CD4-positive, alpha-beta T cell (primary cell): ENCODE measurements around the gene GPC1. TPM values are rescaled to one million over a fixed set of nuclear protein-coding genes. Genes with fewer than 3 reads are reported as not detected.

Experiments used
- ATAC-seq: fragments of 200-7000 bp; cut with Tn5 transposase; one replicate; pipeline ENCODE4 v1.10.0; 2022; ENCODE audit warnings: mild to moderate bottlenecking; ENCODE audit not compliant: poor library complexity
- CTCF ChIA-PET: fragments of 350-600 bp; sonication (Branson Sonifier 250); formaldehyde crosslinking; loops from one replicate; lab custom pipeline; 2021; ENCODE audit warnings: antibody characterized with exemption, inconsistent platforms; lab: Charles Lee
- POLR2A ChIA-PET: fragments of 350-600 bp; sonication (Branson Sonifier 250); formaldehyde crosslinking; loops from one replicate; lab custom pipeline; 2021; ENCODE audit warnings: antibody characterized with exemption, inconsistent platforms; lab: Charles Lee
- DNase-seq, 14 experiments: peaks; one replicate each; pipeline ENCODE4 v3.0.0-alpha.2; 2013 to 2020; ENCODE audit warnings: mixed read lengths in 2 of 14
- H3K27ac ChIP-seq, 2 donors: one replicate each; pipeline versions ENCODE4 v1.5.1 to v1.7.0; 2013; ENCODE audit warnings: low read length in 2 of 2, low read depth in 1 of 2, mild to moderate bottlenecking in 1 of 2
- H3K27me3 ChIP-seq, 2 experiments: 1 replicate in 1 of 2; 2 replicates in 1 of 2; pipeline versions ENCODE4 v1.6.1 to v1.7.0; 2013; ENCODE audit warnings: low read length in 2 of 2, control low read depth in 1 of 2, mild to moderate bottlenecking in 1 of 2, moderate library complexity in 1 of 2; ENCODE audit not compliant: insufficient read depth in 2 of 2, control insufficient read depth in 1 of 2
- H3K36me3 ChIP-seq: one replicate; pipeline ENCODE4 v1.6.1; 2013; ENCODE audit warnings: low read length, control low read depth; ENCODE audit not compliant: insufficient read depth
- H3K4me1 ChIP-seq: one replicate; pipeline ENCODE4 v1.6.1; 2013; ENCODE audit warnings: low read length, control low read depth; ENCODE audit not compliant: insufficient read depth
- H3K4me3 ChIP-seq: one replicate; pipeline ENCODE4 v1.5.1; 2013; ENCODE audit warnings: mild to moderate bottlenecking, low read length, moderate library complexity
- H3K9me3 ChIP-seq, 2 experiments: 1 replicate in 1 of 2; 2 replicates in 1 of 2; pipeline versions ENCODE4 v1.6.1 to v1.7.0; 2013; ENCODE audit warnings: low read length in 2 of 2, mild to moderate bottlenecking in 2 of 2, control low read depth in 1 of 2, moderate library complexity in 1 of 2; ENCODE audit not compliant: control insufficient read depth in 1 of 2, insufficient read depth in 1 of 2
- H3K27ac Mint-ChIP-seq: one replicate; pipeline ENCODE4 v1.8.0; 2020; ENCODE audit warnings: mixed read lengths
- H3K27me3 Mint-ChIP-seq: one replicate; pipeline ENCODE4 v1.8.0; 2021; ENCODE audit warnings: mixed read lengths
- H3K36me3 Mint-ChIP-seq: one replicate; pipeline ENCODE4 v1.8.0; 2021; ENCODE audit warnings: low read depth, mixed read lengths
- H3K4me1 Mint-ChIP-seq: one replicate; pipeline ENCODE4 v1.8.0; 2021; ENCODE audit warnings: low read depth, mixed read lengths
- H3K4me3 Mint-ChIP-seq: one replicate; pipeline ENCODE4 v1.8.0; 2020; ENCODE audit warnings: mild to moderate bottlenecking, mixed read lengths
- H3K9me3 Mint-ChIP-seq: one replicate; pipeline ENCODE4 v1.8.0; 2020; ENCODE audit warnings: mixed read lengths
- intact Hi-C, 2 experiments: fragments of 100-400 bp; cut with DNase I in 1 of 2; cut with micrococcal nuclease in 1 of 2; formaldehyde crosslinking; loops; one replicate each; pipeline versions ENCODE4 v1.15.1 to v1.9.0; 2023 to 2025; cut with DNase I, micrococcal nuclease
- total RNA-seq, 174 experiments: library from RNA in 2 of 174; stranded (reverse) in 2 of 174; gene quantifications; one replicate each; pipeline ENCODE4 v1.2.3 and lab custom pipeline; 2021 to 2026
- TF ChIP-seq, protein P1 (sequence below): fragments of 200-600 bp; IDR thresholded peaks from one replicate; pipeline ENCODE4 v1.8.0; 2022; ENCODE audit warnings: antibody characterized with exemption, mild to moderate bottlenecking

The GPC1 gene
- total RNA-seq, 2 experiments from 2014 or later, result 0.58 to 0.98 TPM

DNA sequence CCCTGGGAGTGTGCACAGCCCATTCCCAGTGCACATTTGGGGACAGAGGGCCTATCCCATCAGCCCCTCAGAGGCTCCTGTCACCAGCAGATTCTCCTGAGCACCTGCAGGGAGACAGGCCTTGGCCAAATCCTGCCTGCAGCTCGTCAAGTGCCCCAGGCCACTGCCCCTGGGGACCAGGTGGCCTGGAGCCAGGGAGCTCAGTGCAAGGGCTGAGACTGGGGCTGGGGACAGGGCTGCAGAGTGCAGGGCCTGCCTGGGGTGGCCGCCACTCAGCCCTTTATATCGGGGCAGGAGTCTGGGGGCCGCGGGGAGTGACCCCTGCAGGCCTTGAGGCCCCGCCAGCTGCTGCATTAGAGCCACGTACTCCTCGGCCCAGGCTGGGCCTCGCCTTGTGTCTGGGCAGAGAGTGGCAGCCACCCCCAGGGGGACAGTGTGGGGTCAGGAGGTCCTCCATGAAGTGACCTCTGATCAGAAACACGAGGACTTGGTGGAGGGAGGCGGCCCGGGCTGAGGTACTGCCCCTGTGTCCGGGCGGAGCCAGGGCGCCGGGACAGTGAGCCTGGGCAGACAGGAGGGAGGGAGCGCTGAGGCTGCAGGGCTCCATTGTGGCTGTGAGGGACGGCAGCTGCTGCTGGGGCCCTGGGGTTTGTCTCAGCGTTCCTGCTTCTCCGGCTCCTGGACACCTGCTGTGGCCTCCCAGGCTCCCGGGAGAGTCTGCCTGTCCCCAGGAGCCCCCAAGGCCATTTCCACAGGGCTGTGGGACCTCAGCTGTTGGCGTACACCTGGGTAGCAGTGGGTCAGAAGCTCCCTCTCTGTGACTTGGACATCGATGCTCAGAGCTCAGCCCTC lies 24.2 kb downstream of the GPC1 start:
- ChIA-PET POLR2A (no interaction called here), CTCF (no interaction called here)
- H3K4me1 Mint-ChIP-seq, result peaks cover 4% of the 10 kb centered on the region
- peaks cover 14% of the 10 kb centered on the region for H3K27me3 Mint-ChIP-seq
- Histone ChIP-seq H3K4me3 (no peak overlapping the region), H3K9me3 (peaks cover 0 to 23% of the 10 kb centered on the region in 2 experiments), H3K4me1 (peaks cover 4% of the 10 kb centered on the region), H3K27me3 (peaks cover 4 to 25% of the 10 kb centered on the region in 2 experiments), H3K27ac (no peak overlapping the region), H3K36me3 (no peaks in the 10 kb centered on the region)
- TF ChIP-seq, protein P1, sequence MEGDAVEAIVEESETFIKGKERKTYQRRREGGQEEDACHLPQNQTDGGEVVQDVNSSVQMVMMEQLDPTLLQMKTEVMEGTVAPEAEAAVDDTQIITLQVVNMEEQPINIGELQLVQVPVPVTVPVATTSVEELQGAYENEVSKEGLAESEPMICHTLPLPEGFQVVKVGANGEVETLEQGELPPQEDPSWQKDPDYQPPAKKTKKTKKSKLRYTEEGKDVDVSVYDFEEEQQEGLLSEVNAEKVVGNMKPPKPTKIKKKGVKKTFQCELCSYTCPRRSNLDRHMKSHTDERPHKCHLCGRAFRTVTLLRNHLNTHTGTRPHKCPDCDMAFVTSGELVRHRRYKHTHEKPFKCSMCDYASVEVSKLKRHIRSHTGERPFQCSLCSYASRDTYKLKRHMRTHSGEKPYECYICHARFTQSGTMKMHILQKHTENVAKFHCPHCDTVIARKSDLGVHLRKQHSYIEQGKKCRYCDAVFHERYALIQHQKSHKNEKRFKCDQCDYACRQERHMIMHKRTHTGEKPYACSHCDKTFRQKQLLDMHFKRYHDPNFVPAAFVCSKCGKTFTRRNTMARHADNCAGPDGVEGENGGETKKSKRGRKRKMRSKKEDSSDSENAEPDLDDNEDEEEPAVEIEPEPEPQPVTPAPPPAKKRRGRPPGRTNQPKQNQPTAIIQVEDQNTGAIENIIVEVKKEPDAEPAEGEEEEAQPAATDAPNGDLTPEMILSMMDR, result no peak
- intact Hi-C loops, result no loop called here
- no peak overlapping the region for H3K4me3 Mint-ChIP-seq
- H3K36me3 Mint-ChIP-seq, result no peaks in the 10 kb centered on the region
- ATAC-seq, result no peak
- H3K9me3 Mint-ChIP-seq, result no peaks in the 10 kb centered on the region
- peak in 1 of 14 experiments; percentile 2 for DNase-seq
- no peak overlapping the region for H3K27ac Mint-ChIP-seq

DNA sequence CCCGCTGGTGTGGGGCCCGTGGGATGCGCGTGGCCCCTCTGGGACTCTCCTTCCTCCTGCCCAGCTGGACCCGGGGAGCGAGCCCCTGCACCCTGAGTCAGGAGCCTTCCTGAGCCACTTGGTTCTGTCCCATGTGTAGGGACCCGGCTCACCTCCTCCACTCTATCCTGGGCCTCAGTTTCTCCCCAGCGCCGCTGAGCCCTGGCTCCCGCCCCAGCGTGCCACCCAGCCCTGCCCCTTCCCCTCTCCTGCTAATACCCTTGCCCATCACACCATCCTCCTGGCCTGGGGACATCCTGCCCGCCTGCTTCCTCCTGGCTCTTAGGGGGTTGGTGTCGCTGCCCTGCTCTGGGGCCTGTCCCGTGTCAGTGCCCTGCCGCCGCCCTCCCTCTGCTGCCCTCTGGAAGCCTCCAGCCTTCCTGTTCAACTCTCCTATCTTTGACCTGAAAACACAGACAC lies 24.8 kb downstream of the GPC1 start:
- CTCF ChIA-PET, result no interaction called here

GRCh38 chr2:240460781-240461431 lies 25.4 kb downstream of the GPC1 start:
- H3K27ac ChIP-seq, result no peak overlapping the region
- H3K4me1 ChIP-seq, result no peaks in the 10 kb centered on the region
- Mint-ChIP-seq H3K9me3 (no peaks in the 10 kb centered on the region), H3K27ac (no peak overlapping the region), H3K36me3 (no peaks in the 10 kb centered on the region), H3K4me3 (no peak overlapping the region), H3K4me1 (no peaks in the 10 kb centered on the region), H3K27me3 (peaks cover 10% of the 10 kb centered on the region)
- H3K36me3 ChIP-seq, result no peaks in the 10 kb centered on the region
- POLR2A ChIA-PET, result no interaction called here
- DNase-seq (peak in 1 of 14 experiments; percentile 5), ATAC-seq (no peak)
- H3K4me3 ChIP-seq, result no peak overlapping the region
- intact Hi-C loops, result no loop called here
- CTCF ChIA-PET, result no interaction called here
- TF ChIP-seq, protein P1, result no peak
- H3K9me3 ChIP-seq, result peaks cover 0 to 19% of the 10 kb centered on the region in 2 experiments
- peaks cover 0 to 13% of the 10 kb centered on the region in 2 experiments for H3K27me3 ChIP-seq

More for the DNA sequence above, 24.8 kb downstream of the GPC1 start:
- ATAC-seq, result no peak
- peaks cover 10% of the 10 kb centered on the region for H3K27me3 Mint-ChIP-seq
- Histone ChIP-seq H3K27ac (no peak overlapping the region), H3K4me1 (peaks cover 1% of the 10 kb centered on the region), H3K27me3 (peaks cover 0 to 19% of the 10 kb centered on the region in 2 experiments), H3K36me3 (no peaks in the 10 kb centered on the region), H3K9me3 (peaks cover 0 to 20% of the 10 kb centered on the region in 2 experiments), H3K4me3 (no peak overlapping the region)
- no peaks in the 10 kb centered on the region for H3K9me3 Mint-ChIP-seq
- POLR2A ChIA-PET, result no interaction called here
- H3K36me3 Mint-ChIP-seq, result no peaks in the 10 kb centered on the region
- H3K4me1 Mint-ChIP-seq, result no peaks in the 10 kb centered on the region
- H3K27ac Mint-ChIP-seq, result no peak overlapping the region
- intact Hi-C loops, result no loop called here
- H3K4me3 Mint-ChIP-seq, result no peak overlapping the region
- TF ChIP-seq, protein P1, result no peak
- peak in 2 of 14 experiments; percentile 1 to 28 for DNase-seq
